OCI-LY3 (cell line): ENCODE data around the gene COA7.
"Not testable (repeated sequence)": the region's sequence is repeated elsewhere in the genome, so short reads cannot be mapped to it uniquely, and the experiment has no call there.

Source experiments
- EZH2phosphoT487 ChIP-seq: fragments of 200-600 bp; shearing (Covaris generic); IDR thresholded peaks from 2 replicates; pipeline ENCODE4 v1.6.1; 2018; ENCODE audit warnings: antibody characterized with exemption, mixed run types, low read depth
- TF ChIP-seq, protein P1 (sequence below): fragments of 200-600, 300-600 bp; sonication (generic); IDR thresholded peaks from 2 replicates; pipeline ENCODE4 v1.5.1; 2014; ENCODE audit warnings: antibody characterized with exemption, low read length, low read depth

DNA sequence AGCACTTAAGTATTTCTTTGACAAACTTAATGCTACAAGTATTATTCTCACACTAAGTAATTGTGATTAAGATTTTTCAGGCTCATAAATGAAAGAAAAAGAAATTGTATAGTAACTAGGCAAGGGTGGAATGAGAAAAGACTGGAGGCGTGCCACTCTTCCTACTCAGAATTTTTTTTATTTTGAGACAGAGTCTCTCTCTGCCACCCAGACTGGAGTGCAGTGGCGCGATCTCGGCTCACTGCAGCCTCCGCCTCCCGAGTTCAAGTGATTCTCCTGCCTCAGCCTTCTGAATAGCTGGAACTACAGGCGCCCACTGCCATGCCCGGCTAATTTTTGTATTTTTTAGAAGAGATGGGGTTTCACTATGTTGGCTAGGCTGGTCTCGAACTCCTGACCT, 37.2 kb upstream of the COA7 start:
- TF ChIP-seq EZH2phosphoT487 = not testable (repeated sequence)
- TF ChIP-seq, protein P1, sequence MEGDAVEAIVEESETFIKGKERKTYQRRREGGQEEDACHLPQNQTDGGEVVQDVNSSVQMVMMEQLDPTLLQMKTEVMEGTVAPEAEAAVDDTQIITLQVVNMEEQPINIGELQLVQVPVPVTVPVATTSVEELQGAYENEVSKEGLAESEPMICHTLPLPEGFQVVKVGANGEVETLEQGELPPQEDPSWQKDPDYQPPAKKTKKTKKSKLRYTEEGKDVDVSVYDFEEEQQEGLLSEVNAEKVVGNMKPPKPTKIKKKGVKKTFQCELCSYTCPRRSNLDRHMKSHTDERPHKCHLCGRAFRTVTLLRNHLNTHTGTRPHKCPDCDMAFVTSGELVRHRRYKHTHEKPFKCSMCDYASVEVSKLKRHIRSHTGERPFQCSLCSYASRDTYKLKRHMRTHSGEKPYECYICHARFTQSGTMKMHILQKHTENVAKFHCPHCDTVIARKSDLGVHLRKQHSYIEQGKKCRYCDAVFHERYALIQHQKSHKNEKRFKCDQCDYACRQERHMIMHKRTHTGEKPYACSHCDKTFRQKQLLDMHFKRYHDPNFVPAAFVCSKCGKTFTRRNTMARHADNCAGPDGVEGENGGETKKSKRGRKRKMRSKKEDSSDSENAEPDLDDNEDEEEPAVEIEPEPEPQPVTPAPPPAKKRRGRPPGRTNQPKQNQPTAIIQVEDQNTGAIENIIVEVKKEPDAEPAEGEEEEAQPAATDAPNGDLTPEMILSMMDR = not testable (repeated sequence)
